Thymus (tissue), 11 donors: ENCODE data around the gene ABI3BP. TPM values are rescaled to one million over a fixed set of nuclear protein-coding genes. Genes with fewer than 3 reads are reported as not detected.

Experiments used
- DNase-seq, 9 donors: peaks; one replicate each; pipeline ENCODE4 v3.0.0-alpha.2; 2013; ENCODE audit warnings: low spot score in 9 of 9, low read depth in 6 of 9, missing footprints in 1 of 9
- H3K27ac ChIP-seq, 2 donors: one replicate each; pipeline ENCODE4 v1.5.1; 2013; ENCODE audit warnings: control low read depth in 1 of 2, low read depth in 1 of 2, low read length in 1 of 2, mild to moderate bottlenecking in 1 of 2, moderate library complexity in 1 of 2
- H3K27me3 ChIP-seq, 2 donors: one replicate each; pipeline ENCODE4 v1.5.1; 2013; ENCODE audit warnings: low read length in 1 of 2; ENCODE audit not compliant: control insufficient read depth in 2 of 2, insufficient read depth in 1 of 2
- H3K36me3 ChIP-seq, 2 donors: one replicate each; pipeline ENCODE4 v1.5.1; 2013; ENCODE audit warnings: low read length in 1 of 2, mild to moderate bottlenecking in 1 of 2, moderate library complexity in 1 of 2; ENCODE audit not compliant: control insufficient read depth in 2 of 2, insufficient read depth in 2 of 2
- H3K4me1 ChIP-seq, 2 donors: one replicate each; pipeline ENCODE4 v1.5.1; 2013; ENCODE audit warnings: low read length in 2 of 2; ENCODE audit not compliant: control insufficient read depth in 2 of 2, insufficient read depth in 2 of 2
- H3K4me3 ChIP-seq, 2 donors: one replicate each; pipeline ENCODE4 v1.5.1; 2013; ENCODE audit warnings: low read length in 2 of 2, control low read depth in 1 of 2, mild to moderate bottlenecking in 1 of 2
- H3K9me3 ChIP-seq, 2 donors: one replicate each; pipeline ENCODE4 v1.5.1; 2013; ENCODE audit warnings: low read length in 1 of 2, mild to moderate bottlenecking in 1 of 2; ENCODE audit not compliant: control insufficient read depth in 2 of 2, insufficient read depth in 1 of 2
- WGBS: extraction: QIAGEN DNeasy Blood & Tissue Kit; methylation state at CpG from one replicate; pipeline ENCODE4 v1.1.7; 2013; 5-methylcytosine and 5-hydroxymethylcytosine counted together
- polyA plus RNA-seq: library from polyadenylated mRNA; stranded (reverse); fragments of 200-250 nt; gene quantifications from one replicate; pipeline ENCODE4 v1.2.3, GENCODE V29; 2013
- total RNA-seq: library from RNA; stranded (reverse); fragments of 120-200 nt; gene quantifications from one replicate; pipeline ENCODE4 v1.2.4, GENCODE V29; 2013
- donor health status: healthy.

Gene ABI3BP
- total and polyA plus RNA-seq, 2 donors = 0.80 to 5.7 TPM

DNA sequence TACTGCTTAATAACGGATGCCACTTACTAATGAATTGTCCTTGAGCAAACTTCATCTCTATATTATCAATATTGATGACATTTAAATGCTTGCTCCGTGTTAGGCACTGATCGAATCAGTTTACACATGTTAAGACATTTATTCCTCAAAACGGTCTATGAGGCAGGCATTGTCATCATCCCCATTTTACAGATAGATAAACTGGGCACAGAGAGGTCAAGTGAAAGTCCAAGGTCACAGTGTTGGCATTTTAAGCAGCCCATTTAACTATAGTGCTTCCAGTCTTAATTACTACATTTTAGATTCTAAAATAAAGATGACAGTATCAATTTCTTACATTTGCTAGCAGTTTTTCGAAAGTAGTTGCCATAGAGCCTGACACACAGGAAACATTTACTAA is 966 bp upstream of the ABI3BP start:
- WGBS = 85% methylated on average over 5 of the region's 5 CpGs
- no peak for DNase-seq
- H3K4me1 ChIP-seq = no peaks in the 10 kb centered on the region
- no peak overlapping the region for H3K4me3 ChIP-seq
- no peak overlapping the region for H3K27ac ChIP-seq
- no peaks in the 10 kb centered on the region for H3K36me3 ChIP-seq
- no peaks in the 10 kb centered on the region for H3K27me3 ChIP-seq
- H3K9me3 ChIP-seq = no peaks in the 10 kb centered on the region

DNA sequence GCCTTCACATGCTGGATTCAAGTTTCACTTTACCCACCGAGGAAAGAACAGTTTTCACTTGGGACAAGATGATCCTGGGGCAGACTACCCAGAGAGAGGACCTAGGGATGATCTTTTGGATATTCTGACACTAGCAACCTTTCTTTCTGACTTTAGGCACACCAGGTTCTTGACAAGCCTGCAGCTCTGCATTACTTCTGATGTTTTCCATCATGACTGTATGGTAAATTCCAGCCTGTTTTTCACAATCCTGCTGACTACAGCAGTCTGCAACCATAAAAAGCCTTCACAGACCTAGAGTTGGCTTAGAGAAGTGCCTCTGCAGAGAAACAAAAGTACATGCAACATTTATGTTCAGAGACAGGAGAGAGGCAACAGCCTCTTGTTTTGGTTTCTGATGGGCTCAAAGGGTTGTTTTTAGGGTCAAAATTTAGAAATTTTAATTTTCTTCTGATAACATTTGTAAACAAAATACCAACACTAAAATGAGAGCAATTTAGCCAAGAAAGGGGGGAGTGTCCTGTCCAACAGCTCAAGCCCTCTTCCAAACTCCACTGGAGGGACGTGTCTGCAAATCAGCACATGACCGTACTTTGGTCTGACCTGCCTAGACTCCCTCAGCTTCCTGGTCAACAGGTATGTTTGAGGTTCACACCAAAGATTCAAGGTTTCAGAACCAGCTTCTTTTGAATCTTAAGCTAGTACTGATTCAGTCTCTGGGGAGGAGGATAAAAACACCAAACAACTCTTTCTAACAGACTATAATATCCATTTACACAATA is 799 bp downstream of the ABI3BP start:
- H3K9me3 ChIP-seq = no peaks in the 10 kb centered on the region
- no peak overlapping the region for H3K27ac ChIP-seq
- H3K27me3 ChIP-seq = no peaks in the 10 kb centered on the region
- no peak overlapping the region for H3K4me3 ChIP-seq
- no peak for DNase-seq
- no peaks in the 10 kb centered on the region for H3K4me1 ChIP-seq
- H3K36me3 ChIP-seq = no peaks in the 10 kb centered on the region
- WGBS = 67% methylated on average over 3 of the region's 3 CpGs

DNA sequence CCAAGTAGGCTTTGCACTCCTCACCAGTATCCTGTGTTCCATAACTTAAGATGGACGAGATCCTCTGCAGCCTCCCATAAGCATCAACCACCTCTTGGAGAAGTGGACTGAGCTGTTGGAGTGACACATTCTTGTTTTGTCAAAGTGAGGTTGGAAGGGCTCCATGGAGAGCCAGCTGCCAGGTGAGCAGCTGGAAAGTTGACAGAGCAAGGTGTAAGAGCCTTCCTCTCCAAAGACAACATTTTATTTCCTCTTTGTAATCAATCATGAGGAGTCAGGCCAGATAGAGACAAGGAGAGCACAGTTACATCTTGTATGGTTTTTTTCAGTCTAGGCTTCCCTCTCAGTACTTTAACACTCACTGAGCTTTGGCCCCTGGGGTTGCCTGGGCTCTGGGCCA is 5.1 kb downstream of the ABI3BP start:
- 85% methylated on average over 1 of the region's 1 CpG for WGBS

DNA sequence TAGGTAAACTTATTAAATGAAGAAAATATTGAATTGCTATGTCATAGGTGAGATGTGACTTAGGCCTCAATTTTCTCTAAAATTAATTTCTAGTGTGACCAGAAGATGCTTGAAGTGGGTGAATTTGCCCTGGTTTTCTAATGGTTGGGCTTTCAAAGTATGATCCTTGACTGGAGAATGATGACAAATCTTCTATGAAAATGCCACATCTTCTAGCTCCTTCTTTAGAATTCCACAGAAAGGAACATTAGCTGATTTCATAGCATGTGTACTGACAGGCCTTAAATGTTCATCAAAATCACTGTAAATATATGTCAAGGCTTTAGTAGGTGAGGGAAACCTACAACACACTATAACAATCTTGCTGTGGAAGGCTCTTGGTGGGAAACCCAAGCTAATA is 8.9 kb downstream of the ABI3BP start:
- no peaks in the 10 kb centered on the region for H3K4me1 ChIP-seq
- no peak for DNase-seq
- H3K4me3 ChIP-seq = no peak overlapping the region
- no peaks in the 10 kb centered on the region for H3K9me3 ChIP-seq
- H3K27me3 ChIP-seq = no peaks in the 10 kb centered on the region
- no peak overlapping the region for H3K27ac ChIP-seq
- no peaks in the 10 kb centered on the region for H3K36me3 ChIP-seq

More for the DNA sequence above, 5.1 kb downstream of the ABI3BP start:
- Histone ChIP-seq H3K27ac (no peak overlapping the region), H3K4me1 (no peaks in the 10 kb centered on the region), H3K4me3 (no peak overlapping the region), H3K27me3 (no peaks in the 10 kb centered on the region), H3K9me3 (no peaks in the 10 kb centered on the region), H3K36me3 (no peaks in the 10 kb centered on the region)
- peak in 4 of 9 donors; percentile 4 to 25 (median 8) for DNase-seq

DNA sequence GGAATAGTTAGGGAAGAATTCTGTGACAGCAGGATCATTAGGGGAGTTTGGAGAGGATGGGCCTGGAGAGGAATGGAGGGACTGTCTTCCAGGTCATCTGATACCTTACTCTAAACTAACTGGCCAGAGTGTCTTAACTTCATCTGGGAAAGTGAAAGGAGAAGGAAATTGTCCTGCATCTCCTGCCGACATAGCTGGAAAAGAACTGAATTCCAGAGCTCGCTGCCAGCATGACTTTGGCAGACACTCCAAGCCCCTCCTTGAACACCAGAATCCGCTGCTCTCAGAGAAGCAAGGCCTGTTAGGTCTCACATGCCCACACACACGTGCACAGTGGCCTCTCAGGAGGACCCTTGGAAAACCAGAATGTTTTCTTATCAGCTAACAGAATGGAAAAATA is 10.5 kb downstream of the ABI3BP start:
- no peak for DNase-seq
- H3K27me3 ChIP-seq = no peaks in the 10 kb centered on the region
- no peaks in the 10 kb centered on the region for H3K36me3 ChIP-seq
- H3K27ac ChIP-seq = no peak overlapping the region
- H3K4me1 ChIP-seq = no peaks in the 10 kb centered on the region
- WGBS = 87% methylated on average over 4 of the region's 4 CpGs
- H3K9me3 ChIP-seq = no peaks in the 10 kb centered on the region
- H3K4me3 ChIP-seq = no peak overlapping the region

DNA sequence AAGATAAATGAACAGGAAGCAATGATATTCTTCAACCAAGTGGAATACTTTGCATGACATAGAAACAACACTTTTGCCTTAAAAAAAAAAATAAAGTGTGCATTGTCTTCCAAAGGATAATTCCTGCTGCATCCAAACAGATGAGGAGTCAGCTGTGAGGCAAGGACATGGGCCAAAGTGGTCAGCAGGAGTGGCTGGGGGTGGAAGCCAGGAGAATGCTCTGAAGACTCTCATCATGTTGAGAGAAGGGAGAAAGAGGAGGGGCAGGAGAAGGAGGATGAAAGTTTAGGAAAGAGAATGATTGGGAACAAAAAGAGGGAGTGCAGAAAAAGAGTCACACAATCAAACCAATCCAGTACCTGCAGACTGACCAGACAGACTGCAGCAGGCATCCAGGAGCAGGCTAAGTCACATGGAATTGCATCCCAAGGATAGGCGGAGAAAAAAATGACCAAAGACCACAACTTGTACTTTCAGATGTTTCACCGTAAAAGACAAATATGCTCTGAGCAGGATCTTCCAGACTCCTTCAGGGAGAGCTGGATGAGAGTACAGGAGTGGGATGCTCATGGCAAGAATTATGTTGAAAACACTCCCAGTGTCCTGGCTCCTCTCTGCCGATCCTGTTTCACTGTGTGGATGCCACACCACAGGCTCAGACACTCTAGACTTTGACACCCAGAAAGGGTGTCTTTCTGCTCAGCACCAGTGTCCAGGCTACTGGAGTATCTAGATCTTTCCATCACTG is 11.9 kb downstream of the ABI3BP start:
- Histone ChIP-seq H3K9me3 (no peaks in the 10 kb centered on the region), H3K27ac (no peak overlapping the region), H3K4me3 (no peak overlapping the region), H3K27me3 (no peaks in the 10 kb centered on the region), H3K36me3 (no peaks in the 10 kb centered on the region), H3K4me1 (no peaks in the 10 kb centered on the region)
- WGBS = 98% methylated on average over 3 of the region's 3 CpGs
- DNase-seq = no peak

DNA sequence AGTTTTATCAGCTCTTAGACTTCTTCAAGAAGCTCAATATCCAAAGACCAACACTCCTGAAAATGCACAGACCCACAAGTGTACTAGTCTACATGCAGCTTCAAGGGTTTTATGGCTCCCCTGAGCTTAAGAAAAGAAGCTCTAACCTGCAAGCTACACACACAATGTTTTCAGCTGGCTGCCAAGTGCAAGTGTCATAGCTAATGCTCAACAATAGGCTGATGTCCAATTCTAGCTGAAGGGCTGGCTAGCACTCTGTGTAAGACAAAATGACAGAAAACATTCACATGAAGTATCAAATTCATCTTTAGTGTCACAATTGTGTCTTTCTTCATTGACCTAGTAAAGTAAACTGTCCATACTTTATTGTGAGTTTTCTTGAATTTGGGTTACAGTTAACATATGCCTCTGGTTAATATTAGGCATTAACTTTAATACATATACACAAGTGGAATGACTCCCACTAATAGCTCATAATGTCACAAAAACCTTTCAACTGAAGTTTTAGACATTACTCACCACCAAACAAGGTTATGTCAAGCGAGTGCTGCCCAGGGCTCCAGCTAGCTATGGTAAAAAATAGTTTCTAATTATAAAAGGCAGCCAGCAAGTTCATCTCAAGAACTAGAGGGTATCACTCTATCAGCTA is 15.1 kb downstream of the ABI3BP start:
- H3K4me3 ChIP-seq = no peak overlapping the region
- H3K27me3 ChIP-seq = no peaks in the 10 kb centered on the region
- no peaks in the 10 kb centered on the region for H3K36me3 ChIP-seq
- no peak overlapping the region for H3K27ac ChIP-seq
- 96% methylated on average over 1 of the region's 1 CpG for WGBS
- no peaks in the 10 kb centered on the region for H3K4me1 ChIP-seq
- H3K9me3 ChIP-seq = no peaks in the 10 kb centered on the region
- no peak for DNase-seq

DNA sequence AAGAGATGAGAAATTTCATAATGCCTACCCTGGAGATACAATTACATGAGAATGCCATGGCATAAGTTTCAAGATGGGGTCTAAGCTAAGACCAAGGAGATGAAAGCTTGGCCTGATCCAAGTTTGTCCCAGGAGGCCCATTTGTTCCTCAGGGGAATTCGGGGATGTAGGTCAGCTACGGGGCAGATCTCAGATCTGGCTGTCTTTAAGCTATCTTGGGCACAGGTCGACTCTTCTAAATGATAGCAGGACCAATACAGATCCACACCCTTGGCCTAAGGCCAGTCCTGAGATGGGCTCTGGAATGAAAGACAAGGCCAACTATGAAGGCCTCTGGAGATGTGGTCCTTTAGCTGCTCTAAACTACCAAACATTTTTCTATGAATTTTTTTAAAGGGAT is 16.6 kb downstream of the ABI3BP start:
- no peaks in the 10 kb centered on the region for H3K36me3 ChIP-seq
- no peaks in the 10 kb centered on the region for H3K9me3 ChIP-seq
- H3K27me3 ChIP-seq = no peaks in the 10 kb centered on the region
- DNase-seq = no peak
- WGBS = 93% methylated on average over 3 of the region's 3 CpGs
- H3K4me1 ChIP-seq = no peaks in the 10 kb centered on the region
- H3K27ac ChIP-seq = no peak overlapping the region
- H3K4me3 ChIP-seq = no peak overlapping the region

DNA sequence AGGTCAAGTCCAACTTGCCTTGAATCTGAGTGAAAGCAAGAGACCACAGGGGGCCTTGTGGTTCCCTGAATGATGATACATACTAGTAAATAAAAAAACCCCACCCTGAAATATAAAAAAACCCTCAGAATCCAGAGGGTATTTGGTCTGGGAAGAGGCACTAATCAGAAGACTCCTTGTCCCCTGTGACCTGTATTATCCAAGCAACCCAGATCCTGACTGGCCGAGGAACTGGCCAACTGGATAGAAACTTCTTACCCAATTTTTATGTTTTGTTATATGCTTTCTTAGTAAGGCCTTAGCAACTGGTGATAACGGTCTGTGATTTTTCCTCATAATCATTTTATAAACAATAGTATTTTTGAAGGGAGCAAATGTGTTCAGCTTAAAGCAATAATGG is 17.5 kb downstream of the ABI3BP start:
- no peaks in the 10 kb centered on the region for H3K36me3 ChIP-seq
- no peak overlapping the region for H3K27ac ChIP-seq
- H3K9me3 ChIP-seq = no peaks in the 10 kb centered on the region
- WGBS = 97% methylated on average over 2 of the region's 2 CpGs
- no peaks in the 10 kb centered on the region for H3K27me3 ChIP-seq
- no peaks in the 10 kb centered on the region for H3K4me1 ChIP-seq
- DNase-seq = no peak
- H3K4me3 ChIP-seq = no peak overlapping the region
